AG10803 (cell line): ENCODE measurements around the gene ZG16.
"Not testable (repeated sequence)": the region's sequence is repeated elsewhere in the genome, so short reads cannot be mapped to it uniquely, and the experiment has no call there.

Experiments
- DNase-seq: peaks from one replicate; pipeline ENCODE4 v3.0.0; 2010; ENCODE audit warnings: low read depth
- H3K4me3 ChIP-seq: 2 replicates; pipeline ENCODE4 v1.5.1; 2011; ENCODE audit warnings: mild to moderate bottlenecking, low read length, control low read depth
- CTCF ChIP-seq: conservative IDR thresholded peaks from 2 replicates; pipeline ENCODE4 v1.5.1; 2011; ENCODE audit warnings: mild to moderate bottlenecking, low read length, control low read depth, inconsistent platforms

The ZG16 gene

GRCh38 chr16:29737713-29738112 lies 40.3 kb upstream of the ZG16 start:
- DNase-seq: no peak
- H3K4me3 ChIP-seq: no peak overlapping the region
- no peak for TF ChIP-seq CTCF

GRCh38 chr16:29738514-29738913 lies 39.5 kb upstream of the ZG16 start:
- no peak for DNase-seq
- TF ChIP-seq CTCF: no peak
- H3K4me3 ChIP-seq: no peak overlapping the region

DNA sequence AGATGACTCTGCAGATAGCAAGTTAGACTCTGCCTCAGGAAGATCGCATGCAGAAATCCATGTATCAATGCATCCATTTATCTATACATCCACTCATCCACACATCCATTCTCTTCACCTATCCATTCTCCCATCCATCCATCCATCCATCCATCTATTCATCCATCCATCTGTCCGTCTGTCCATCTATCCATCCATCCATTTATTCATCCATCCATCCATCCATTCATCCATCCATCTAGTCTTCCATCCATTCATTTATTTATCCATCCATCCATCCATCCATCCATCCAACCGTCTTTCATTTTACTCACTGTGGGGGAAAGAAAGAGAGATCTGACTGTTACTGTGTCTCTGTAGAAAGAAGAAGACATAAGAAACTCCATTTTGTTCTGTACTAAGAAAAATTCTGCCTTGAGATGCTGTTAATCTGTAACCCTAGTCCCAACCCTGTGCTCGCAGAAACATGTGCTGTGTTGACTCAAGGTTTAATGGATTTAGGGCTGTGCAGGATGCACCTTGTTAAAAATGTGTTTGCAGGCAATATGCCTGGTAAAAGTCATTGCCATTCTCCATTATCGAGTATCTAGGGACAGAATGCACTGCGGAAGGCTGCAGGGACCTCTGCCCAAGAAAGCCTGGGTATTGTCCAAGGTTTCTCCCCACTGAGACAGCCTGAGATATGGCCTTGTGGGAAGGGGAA lies 38.0 kb upstream of the ZG16 start:
- not testable (repeated sequence) for DNase-seq, H3K4me3 ChIP-seq

GRCh38 chr16:29740630-29741015 lies 37.4 kb upstream of the ZG16 start:
- not testable (repeated sequence) for H3K4me3 ChIP-seq, DNase-seq

GRCh38 chr16:29742683-29743275 lies 35.3 kb upstream of the ZG16 start:
- no peak for TF ChIP-seq CTCF
- no peak for DNase-seq
- no peak overlapping the region for H3K4me3 ChIP-seq

DNA sequence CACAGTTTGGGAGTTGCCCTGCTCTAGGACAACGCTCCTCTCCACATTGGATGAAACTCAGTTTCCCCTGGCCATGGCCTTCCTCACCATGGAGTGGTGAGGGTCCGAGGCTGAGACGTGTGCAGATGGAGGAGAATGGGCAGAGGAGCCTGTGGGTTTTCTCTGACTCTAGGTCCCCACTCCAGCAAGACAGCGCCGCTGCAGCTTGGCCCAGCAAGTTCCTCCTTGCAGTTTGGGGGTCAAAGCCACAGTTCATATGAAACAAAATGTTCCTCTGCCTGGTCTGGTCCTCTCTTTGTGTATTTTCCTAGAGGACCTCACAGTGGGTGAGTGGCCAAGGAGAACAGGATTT lies 34.6 kb upstream of the ZG16 start:
- no peak for DNase-seq
- no peak overlapping the region for H3K4me3 ChIP-seq
- TF ChIP-seq CTCF: no peak

DNA sequence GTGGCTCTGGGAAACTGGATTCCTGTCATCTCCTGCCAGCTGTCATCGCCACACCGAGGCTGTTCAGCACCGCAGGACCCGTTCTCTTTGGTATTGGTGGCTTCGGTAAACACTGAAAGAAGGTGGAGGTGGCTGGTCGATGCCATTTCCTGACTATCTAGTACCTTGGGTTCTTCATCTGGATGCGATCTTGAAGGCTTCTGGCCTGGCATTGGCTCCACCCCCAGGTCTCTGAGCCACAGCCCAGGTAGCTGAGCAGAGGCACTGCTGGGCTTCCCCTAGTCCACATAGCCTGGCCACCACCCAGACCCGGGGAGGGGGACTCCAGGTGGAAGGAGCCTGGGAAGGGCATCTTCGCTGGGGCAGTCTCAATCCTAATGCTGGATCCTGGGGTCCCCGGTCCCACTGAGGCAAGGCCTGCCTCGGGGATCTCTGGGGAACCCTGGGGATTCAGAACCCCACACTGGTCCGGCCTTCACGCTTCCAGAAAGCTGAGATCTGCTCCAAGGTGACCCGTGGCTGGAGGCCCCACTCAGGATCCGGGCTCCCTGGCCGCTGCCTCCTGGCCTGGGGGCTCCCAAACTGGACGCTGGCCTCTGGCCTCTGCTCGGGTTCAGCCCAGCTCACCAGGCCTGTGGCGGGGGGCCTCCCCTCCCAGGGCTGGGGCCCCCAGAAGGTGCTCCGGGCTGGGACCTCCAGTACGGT lies 34.1 kb upstream of the ZG16 start:
- TF ChIP-seq CTCF: no peak

DNA sequence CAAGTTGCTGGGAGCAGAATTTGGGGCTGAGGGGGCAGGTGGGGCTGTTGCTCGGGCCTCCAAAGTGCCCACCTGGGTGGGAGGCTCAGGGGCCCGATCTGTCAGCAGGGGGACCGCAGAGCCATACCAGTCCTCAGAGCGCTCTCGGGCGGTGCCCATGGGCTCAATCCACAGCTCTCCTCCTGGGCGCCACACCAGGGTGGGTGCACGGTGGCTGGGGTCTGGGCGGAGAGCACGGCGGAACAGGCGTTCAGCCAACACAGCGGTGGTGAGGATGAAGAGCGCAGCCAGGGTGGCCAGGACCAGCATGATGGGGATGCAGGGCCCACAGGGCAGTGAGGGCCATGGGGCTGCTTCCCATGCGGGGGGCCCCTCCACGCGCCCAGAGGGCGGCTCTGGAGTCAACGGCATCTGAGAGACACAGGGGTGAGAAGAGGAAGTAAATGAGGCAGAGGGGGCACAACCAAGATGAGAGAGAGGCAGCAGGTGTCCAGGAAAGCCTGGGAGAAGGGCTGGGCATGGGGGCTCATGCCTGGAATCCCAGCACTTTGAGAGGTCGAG lies 33.4 kb upstream of the ZG16 start:
- DNase-seq: no peak
- TF ChIP-seq CTCF: no peak
- no peak overlapping the region for H3K4me3 ChIP-seq

More for the DNA sequence above, 34.1 kb upstream of the ZG16 start:
- no peak overlapping the region for H3K4me3 ChIP-seq
- DNase-seq: no peak
